Measurements from ENCODE around the gene H2BK1.

DNA sequence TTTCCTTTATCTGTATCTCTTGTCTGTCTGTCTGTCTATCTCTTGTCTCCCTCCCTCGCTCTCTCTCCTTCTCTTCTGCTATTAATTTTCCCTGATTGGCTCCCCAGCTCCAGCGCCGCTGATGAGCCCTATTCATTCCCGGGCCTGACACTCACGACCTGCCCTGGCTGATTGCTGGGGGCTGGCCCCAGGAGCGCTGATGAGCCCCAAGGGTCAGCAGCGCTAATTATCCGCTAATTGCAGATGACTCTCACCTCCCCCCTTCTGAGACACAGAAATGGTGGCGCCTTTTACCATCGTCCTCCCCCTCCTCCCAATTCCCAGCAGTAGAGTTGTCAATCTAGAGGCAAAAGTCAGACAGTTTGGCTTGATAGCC, 41.5 kb downstream of the H2BK1 start:
- TF ChIP-seq POLR2A (IDR thresholded peaks at IDR 0.05) = no peak
- TF ChIP-seq, protein P1, sequence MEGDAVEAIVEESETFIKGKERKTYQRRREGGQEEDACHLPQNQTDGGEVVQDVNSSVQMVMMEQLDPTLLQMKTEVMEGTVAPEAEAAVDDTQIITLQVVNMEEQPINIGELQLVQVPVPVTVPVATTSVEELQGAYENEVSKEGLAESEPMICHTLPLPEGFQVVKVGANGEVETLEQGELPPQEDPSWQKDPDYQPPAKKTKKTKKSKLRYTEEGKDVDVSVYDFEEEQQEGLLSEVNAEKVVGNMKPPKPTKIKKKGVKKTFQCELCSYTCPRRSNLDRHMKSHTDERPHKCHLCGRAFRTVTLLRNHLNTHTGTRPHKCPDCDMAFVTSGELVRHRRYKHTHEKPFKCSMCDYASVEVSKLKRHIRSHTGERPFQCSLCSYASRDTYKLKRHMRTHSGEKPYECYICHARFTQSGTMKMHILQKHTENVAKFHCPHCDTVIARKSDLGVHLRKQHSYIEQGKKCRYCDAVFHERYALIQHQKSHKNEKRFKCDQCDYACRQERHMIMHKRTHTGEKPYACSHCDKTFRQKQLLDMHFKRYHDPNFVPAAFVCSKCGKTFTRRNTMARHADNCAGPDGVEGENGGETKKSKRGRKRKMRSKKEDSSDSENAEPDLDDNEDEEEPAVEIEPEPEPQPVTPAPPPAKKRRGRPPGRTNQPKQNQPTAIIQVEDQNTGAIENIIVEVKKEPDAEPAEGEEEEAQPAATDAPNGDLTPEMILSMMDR (IDR thresholded peaks at IDR 0.05) = no peak

All from heart left ventricle (tissue), 13 donors.